Measurements from ENCODE around the gene ACAD8. TPM values are rescaled to one million over a fixed set of nuclear protein-coding genes. Genes with fewer than 3 reads are reported as not detected.

ACAD8 gene
- polyA plus RNA-seq, 1 donor from 2014 or later: 68.8 TPM

DNA sequence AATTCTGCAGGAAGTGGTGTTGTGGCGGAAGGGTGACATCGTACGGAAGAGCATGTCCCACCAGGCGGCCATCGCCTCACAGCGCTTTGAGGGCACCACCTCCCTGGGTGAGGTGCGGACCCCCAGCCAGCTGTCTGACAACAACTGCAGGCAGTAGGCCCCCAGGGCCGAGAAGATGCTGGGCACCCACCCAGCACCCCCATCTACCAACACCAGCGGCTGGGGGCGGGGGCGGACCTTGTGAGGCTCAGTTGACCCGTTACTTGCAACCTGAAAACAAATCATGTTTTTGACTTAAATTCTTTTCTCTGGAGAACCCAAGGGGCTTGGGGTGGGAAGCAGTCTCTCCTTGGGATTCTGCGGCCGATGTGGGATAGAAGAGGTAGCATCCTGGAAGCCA lies 7.9 kb upstream of the ACAD8 start:
- Histone ChIP-seq H3K36me3 (ENCODE audit: insufficient read depth, low read length) (peaks cover 12% of the 10 kb centered on the region), H2AFZ (ENCODE audit: low read depth, low read length) (no peak overlapping the region), H3K4me3 (ENCODE audit: low read length) (no peak overlapping the region), H3K79me2 (replicated peaks; ENCODE audit: insufficient read depth, low read length) (no peaks in the 10 kb centered on the region), H3K27ac (ENCODE audit: low read length) (no peak overlapping the region), H3K9ac (ENCODE audit: low read length) (no peak overlapping the region), H3K4me2 (ENCODE audit: low read length) (no peak overlapping the region), H3K27me3 (ENCODE audit: insufficient read depth, low read depth, low read length) (no peaks in the 10 kb centered on the region), H3K9me3 (ENCODE audit: low read length) (no peaks in the 10 kb centered on the region), H3F3A (ENCODE audit: insufficient read depth, low read length, poor library complexity, severe bottlenecking) (no peaks in the 10 kb centered on the region), H4K20me1 (ENCODE audit: insufficient read depth) (no peaks in the 10 kb centered on the region), H3K9me2 (ENCODE audit: insufficient read depth, low read length) (no peaks in the 10 kb centered on the region)
- TF ChIP-seq SMC3 (conservative IDR thresholded peaks at IDR 0.05; ENCODE audit: poor library complexity): no peak
- TF ChIP-seq EP300 (conservative IDR thresholded peaks at IDR 0.05; ENCODE audit: poor library complexity, severe bottlenecking): no peak
- TF ChIP-seq RAD21 (conservative IDR thresholded peaks at IDR 0.05): no peak

DNA sequence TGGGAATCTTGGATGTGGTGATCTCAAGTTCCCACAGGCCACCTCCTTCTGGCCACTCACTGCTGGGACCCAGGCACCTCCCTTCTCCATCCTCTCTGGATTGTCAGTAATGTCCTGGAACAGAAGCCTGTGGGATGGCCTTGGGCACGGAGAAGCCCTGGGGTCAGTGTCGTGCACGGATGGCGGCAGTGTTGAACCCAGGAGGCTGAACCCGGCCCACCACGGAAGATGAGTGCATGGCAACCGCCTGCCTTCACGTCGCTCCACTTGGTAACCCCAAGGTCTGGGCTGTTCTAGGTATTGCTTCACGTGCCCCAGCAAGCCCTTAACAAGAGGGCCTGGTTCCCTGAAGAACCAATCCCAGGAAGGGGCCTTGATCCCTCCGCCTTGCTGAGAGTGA lies 7.3 kb upstream of the ACAD8 start:
- H4K20me1 ChIP-seq (ENCODE audit: insufficient read depth): no peaks in the 10 kb centered on the region
- no peak overlapping the region for H3K27ac ChIP-seq (ENCODE audit: low read length)
- H3K4me2 ChIP-seq (ENCODE audit: low read length): no peak overlapping the region
- H3K27me3 ChIP-seq (ENCODE audit: insufficient read depth, low read depth, low read length): no peaks in the 10 kb centered on the region
- no peak overlapping the region for H3K4me3 ChIP-seq (ENCODE audit: low read length)
- no peaks in the 10 kb centered on the region for H3K9me2 ChIP-seq (ENCODE audit: insufficient read depth, low read length)
- H3F3A ChIP-seq (ENCODE audit: insufficient read depth, low read length, poor library complexity, severe bottlenecking): no peaks in the 10 kb centered on the region
- TF ChIP-seq EZH2 (IDR thresholded peaks at IDR 0.05; ENCODE audit: borderline replicate concordance, insufficient read depth, low read length, poor library complexity, severe bottlenecking) (no peak), EP300 (conservative IDR thresholded peaks at IDR 0.05; ENCODE audit: poor library complexity, severe bottlenecking) (no peak)
- no peak overlapping the region for H2AFZ ChIP-seq (ENCODE audit: low read depth, low read length)
- H3K79me2 ChIP-seq (replicated peaks; ENCODE audit: insufficient read depth, low read length): no peaks in the 10 kb centered on the region
- H3K36me3 ChIP-seq (ENCODE audit: insufficient read depth, low read length): peaks cover 16% of the 10 kb centered on the region
- no peak overlapping the region for H3K9ac ChIP-seq (ENCODE audit: low read length)
- H3K9me3 ChIP-seq (ENCODE audit: low read length): no peaks in the 10 kb centered on the region

DNA sequence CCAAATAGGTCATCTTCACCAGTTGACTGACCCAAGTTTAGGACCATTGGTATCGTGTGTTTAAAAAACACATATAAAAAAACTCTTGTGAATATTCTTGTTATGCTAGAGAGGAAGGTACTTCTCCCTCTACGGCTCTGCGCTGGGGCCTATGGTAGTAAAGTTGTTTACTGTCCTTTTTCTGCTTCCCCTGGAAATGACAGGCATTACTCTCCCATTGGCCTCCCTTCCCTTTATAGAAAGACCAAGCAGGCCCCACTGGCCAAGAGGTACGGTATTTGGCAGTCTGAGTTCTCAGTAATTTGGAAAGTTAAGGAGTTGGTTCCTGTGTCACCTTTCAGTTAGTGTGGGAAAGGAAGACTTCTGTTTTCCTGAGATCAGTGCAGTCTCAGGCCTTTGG lies 6.7 kb upstream of the ACAD8 start:
- Histone ChIP-seq H3K27me3 (ENCODE audit: insufficient read depth, low read depth, low read length) (no peaks in the 10 kb centered on the region), H4K20me1 (ENCODE audit: insufficient read depth) (no peaks in the 10 kb centered on the region), H3K9ac (ENCODE audit: low read length) (no peak overlapping the region), H3K27ac (ENCODE audit: low read length) (no peak overlapping the region), H3K9me2 (ENCODE audit: insufficient read depth, low read length) (no peaks in the 10 kb centered on the region), H3K9me3 (ENCODE audit: low read length) (no peaks in the 10 kb centered on the region), H3K36me3 (ENCODE audit: insufficient read depth, low read length) (peaks cover 16% of the 10 kb centered on the region), H3F3A (ENCODE audit: insufficient read depth, low read length, poor library complexity, severe bottlenecking) (no peaks in the 10 kb centered on the region), H3K4me3 (ENCODE audit: low read length) (no peak overlapping the region), H2AFZ (ENCODE audit: low read depth, low read length) (no peak overlapping the region), H3K4me2 (ENCODE audit: low read length) (no peak overlapping the region), H3K79me2 (replicated peaks; ENCODE audit: insufficient read depth, low read length) (no peaks in the 10 kb centered on the region)
- no peak for TF ChIP-seq TAF1 (IDR thresholded peaks at IDR 0.05; ENCODE audit: low read depth)

DNA sequence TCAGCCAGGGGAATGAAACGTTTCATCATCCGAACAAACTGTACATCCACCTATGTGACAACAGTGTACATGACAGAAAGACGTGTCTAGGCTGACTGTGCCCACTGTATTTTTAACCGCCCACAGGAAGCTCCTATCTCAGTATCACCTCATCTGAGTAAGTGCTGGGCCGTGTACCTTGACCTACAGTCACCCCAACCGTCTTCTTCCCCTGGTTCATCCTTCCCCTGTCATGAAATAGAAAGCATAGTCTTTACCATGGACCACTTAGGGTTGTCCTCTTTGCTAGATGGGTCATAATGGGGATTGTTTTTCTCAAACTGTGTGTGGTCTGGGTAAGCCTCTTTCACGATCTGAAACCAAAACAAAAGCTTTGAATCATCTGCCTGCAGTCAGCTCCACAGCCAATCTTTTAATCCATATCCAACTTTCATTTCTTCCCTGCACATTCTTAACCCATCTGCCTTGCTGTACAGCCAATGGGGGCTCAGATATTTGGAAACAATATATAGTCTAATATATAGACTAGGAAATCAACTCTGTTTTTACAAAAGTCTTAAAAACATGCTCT lies 4.4 kb upstream of the ACAD8 start:
- Histone ChIP-seq H3K4me3 (ENCODE audit: low read length) (no peak overlapping the region), H3F3A (ENCODE audit: insufficient read depth, low read length, poor library complexity, severe bottlenecking) (no peaks in the 10 kb centered on the region), H3K4me2 (ENCODE audit: low read length) (no peak overlapping the region), H3K9me3 (ENCODE audit: low read length) (no peaks in the 10 kb centered on the region), H3K9me2 (ENCODE audit: insufficient read depth, low read length) (no peaks in the 10 kb centered on the region), H3K36me3 (ENCODE audit: insufficient read depth, low read length) (peaks cover 10% of the 10 kb centered on the region), H2AFZ (ENCODE audit: low read depth, low read length) (no peak overlapping the region), H3K27ac (ENCODE audit: low read length) (no peak overlapping the region), H3K27me3 (ENCODE audit: insufficient read depth, low read depth, low read length) (no peaks in the 10 kb centered on the region), H3K79me2 (replicated peaks; ENCODE audit: insufficient read depth, low read length) (peaks cover 3% of the 10 kb centered on the region), H4K20me1 (ENCODE audit: insufficient read depth) (no peaks in the 10 kb centered on the region), H3K9ac (ENCODE audit: low read length) (no peak overlapping the region)
- TF ChIP-seq, protein P1, sequence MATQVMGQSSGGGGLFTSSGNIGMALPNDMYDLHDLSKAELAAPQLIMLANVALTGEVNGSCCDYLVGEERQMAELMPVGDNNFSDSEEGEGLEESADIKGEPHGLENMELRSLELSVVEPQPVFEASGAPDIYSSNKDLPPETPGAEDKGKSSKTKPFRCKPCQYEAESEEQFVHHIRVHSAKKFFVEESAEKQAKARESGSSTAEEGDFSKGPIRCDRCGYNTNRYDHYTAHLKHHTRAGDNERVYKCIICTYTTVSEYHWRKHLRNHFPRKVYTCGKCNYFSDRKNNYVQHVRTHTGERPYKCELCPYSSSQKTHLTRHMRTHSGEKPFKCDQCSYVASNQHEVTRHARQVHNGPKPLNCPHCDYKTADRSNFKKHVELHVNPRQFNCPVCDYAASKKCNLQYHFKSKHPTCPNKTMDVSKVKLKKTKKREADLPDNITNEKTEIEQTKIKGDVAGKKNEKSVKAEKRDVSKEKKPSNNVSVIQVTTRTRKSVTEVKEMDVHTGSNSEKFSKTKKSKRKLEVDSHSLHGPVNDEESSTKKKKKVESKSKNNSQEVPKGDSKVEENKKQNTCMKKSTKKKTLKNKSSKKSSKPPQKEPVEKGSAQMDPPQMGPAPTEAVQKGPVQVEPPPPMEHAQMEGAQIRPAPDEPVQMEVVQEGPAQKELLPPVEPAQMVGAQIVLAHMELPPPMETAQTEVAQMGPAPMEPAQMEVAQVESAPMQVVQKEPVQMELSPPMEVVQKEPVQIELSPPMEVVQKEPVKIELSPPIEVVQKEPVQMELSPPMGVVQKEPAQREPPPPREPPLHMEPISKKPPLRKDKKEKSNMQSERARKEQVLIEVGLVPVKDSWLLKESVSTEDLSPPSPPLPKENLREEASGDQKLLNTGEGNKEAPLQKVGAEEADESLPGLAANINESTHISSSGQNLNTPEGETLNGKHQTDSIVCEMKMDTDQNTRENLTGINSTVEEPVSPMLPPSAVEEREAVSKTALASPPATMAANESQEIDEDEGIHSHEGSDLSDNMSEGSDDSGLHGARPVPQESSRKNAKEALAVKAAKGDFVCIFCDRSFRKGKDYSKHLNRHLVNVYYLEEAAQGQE (IDR thresholded peaks at IDR 0.05; ENCODE audit: borderline replicate concordance): no peak
- TF ChIP-seq, protein P2, sequence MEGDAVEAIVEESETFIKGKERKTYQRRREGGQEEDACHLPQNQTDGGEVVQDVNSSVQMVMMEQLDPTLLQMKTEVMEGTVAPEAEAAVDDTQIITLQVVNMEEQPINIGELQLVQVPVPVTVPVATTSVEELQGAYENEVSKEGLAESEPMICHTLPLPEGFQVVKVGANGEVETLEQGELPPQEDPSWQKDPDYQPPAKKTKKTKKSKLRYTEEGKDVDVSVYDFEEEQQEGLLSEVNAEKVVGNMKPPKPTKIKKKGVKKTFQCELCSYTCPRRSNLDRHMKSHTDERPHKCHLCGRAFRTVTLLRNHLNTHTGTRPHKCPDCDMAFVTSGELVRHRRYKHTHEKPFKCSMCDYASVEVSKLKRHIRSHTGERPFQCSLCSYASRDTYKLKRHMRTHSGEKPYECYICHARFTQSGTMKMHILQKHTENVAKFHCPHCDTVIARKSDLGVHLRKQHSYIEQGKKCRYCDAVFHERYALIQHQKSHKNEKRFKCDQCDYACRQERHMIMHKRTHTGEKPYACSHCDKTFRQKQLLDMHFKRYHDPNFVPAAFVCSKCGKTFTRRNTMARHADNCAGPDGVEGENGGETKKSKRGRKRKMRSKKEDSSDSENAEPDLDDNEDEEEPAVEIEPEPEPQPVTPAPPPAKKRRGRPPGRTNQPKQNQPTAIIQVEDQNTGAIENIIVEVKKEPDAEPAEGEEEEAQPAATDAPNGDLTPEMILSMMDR (IDR thresholded peaks at IDR 0.05; ENCODE audit: poor library complexity, severe bottlenecking): no peak
- no peak for TF ChIP-seq POLR2AphosphoS5 (IDR thresholded peaks at IDR 0.05)
- TF ChIP-seq RAD21 (conservative IDR thresholded peaks at IDR 0.05): no peak
- TF ChIP-seq TAF1 (IDR thresholded peaks at IDR 0.05; ENCODE audit: low read depth): no peak
- no peak for TF ChIP-seq MXI1 (conservative IDR thresholded peaks at IDR 0.05; ENCODE audit: poor library complexity, severe bottlenecking)
